GM21528 (cell line): ENCODE results near the gene EXOSC1.
"Not testable (repeated sequence)": the region's sequence is repeated elsewhere in the genome, so short reads cannot be mapped to it uniquely, and the experiment has no call there.

Source experiments
- ATAC-seq: cut with Tn5 transposase; IDR thresholded peaks from one replicate; pipeline ENCODE4 v1.9.1; 2021; ENCODE audit warnings: mild to moderate bottlenecking, moderate library complexity; ENCODE audit not compliant: unreplicated experiment, low FRiP score

Gene EXOSC1

GRCh38 chr10:97459933-97460332 is 14.1 kb upstream of the EXOSC1 start:
- ATAC-seq = no peak

DNA sequence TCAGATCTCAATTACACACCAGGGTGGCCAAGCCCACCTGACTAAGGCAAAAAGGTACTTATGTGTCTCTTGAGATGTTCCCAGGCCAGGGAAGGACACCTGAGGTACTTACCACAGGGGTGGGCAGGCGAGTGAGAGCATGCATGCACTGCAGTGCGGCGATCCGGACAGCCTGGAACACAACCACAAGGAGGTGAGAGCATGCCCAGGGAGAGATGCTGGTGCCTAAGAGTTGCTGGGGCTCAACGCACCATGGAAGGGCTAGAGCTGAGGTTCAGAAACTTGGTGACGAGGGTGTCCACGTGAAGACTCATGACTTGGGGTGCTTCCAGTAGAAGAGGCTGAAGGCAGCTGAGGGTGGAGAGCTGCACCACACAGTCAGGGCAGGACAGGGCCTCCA is 13.3 kb upstream of the EXOSC1 start:
- no peak for ATAC-seq

- ATAC-seq = no peak
These were observed 10.9 kb upstream of the EXOSC1 start for GRCh38 chr10:97456686-97457065.

- no peak for ATAC-seq
These were observed 10.4 kb upstream of the EXOSC1 start for GRCh38 chr10:97456034-97456685.

DNA sequence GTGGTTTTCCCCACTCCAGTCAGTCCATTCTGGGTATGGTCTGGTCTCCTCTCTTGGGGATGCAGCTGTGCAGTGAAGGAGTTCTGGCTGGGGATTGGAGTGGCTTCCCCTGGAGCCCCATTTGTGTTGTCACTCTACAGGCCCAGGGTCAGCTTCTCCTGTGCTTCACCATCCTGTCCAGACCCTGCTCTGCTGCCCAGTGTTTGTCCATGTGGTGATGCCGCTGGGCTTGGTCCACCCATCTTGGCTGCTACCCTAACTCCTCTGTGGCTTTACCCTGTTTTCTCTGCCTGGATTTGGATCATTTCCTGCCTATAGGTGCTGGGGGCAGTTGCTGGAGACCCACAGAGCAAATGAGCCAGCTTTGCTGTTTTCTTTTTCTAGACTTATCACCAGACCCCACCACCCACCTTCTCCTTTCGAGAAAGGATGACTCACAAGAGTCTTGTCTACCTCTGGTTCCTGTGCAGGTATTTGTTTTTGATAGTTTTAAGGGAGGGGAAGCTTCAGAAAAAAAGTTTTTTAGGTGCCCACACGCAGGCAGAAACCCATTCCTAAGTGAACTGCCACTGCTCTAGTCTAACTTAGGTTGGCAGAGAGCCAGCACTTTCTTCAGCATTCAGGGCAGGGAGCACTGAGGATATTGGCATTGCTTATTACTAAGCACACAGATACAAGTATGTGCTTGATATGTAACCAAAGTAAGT is 8.7 kb upstream of the EXOSC1 start:
- no peak for ATAC-seq

DNA sequence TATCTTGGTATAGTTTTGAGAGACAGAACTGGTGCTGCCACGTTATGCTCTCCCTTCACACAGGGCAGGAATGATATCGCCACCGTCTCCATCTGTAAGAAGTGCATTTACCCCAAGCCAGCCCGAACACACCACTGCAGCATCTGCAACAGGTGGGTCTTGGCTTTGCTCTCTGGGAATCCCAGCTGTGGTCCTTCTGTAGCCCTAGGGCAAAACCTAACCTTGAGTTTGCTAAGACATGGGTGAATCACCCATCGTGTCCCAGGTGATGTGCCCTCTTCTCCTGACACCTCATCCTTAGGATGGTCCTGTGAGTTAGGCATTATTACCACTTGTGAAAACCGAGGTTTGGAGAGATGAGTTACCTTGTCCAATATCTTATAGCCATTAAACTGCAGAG is 6.5 kb upstream of the EXOSC1 start:
- no peak for ATAC-seq

- no peak for ATAC-seq
These were observed 5.8 kb upstream of the EXOSC1 start for GRCh38 chr10:97451605-97452004.

GRCh38 chr10:97450828-97451227 is 5.0 kb upstream of the EXOSC1 start:
- ATAC-seq = no peak

GRCh38 chr10:97445357-97445721 is 467 bp downstream of the EXOSC1 start:
- ATAC-seq = peak; percentile 11

- ATAC-seq = no peak
These were observed 1.6 kb downstream of the EXOSC1 start for GRCh38 chr10:97444212-97444611.

DNA sequence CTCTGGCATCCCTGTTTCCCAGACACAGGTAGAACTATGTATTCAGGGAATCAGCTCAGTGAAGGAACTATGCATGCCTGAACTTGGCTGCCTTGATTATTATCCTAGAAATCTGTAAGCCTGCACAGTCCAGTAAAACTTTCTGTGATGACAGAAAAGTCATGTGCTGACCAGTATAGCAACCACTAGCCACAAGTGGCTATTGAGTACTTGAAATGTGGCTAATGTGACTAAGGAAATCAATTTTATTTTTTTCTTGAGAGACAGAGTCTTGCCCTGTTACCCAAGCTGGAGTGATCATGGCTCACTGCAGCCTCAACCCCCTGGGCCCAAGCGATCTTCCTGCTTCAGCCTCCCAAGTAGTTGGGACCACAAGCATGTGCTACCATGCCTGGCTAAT is 3.5 kb downstream of the EXOSC1 start:
- ATAC-seq = no peak

DNA sequence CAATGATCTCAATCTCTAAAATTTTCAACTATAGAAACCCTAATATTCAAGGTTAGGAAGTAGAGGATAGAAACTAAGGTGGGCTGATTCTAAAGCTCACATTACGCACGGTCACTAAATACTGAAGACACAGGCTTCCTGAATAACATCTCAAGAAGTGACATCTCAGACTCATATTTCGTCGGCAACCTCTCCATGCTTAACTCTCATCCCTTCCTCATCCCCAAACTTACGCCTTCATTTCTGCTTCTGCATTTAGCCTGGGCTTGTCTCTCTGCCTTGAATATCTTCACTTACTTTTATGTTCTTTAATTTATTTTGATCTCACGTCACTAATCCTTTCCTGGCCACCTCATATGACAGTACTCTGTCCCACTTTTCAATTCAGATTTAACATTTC is 10.6 kb downstream of the EXOSC1 start:
- no peak for ATAC-seq

- no peak for ATAC-seq
These were observed 11.2 kb downstream of the EXOSC1 start for GRCh38 chr10:97434557-97434956.

DNA sequence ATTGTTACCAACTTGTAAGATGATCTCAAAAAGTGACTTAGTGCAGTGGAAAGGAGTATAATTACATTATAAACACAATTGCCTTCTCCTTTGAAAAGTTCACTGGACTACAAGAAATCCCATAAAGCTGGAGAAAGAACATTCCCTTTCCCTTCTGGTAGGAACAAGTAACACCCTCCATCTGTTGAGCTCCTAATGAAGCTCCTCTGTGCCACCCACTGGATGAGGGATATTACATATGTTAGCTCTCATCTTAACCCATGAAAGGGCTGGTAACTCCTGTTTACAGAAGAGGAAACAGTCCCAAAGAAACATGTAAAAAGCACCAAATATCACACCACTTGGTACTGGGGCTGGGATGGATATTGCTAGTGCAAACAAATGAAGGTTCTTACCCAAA is 11.8 kb downstream of the EXOSC1 start:
- no peak for ATAC-seq

DNA sequence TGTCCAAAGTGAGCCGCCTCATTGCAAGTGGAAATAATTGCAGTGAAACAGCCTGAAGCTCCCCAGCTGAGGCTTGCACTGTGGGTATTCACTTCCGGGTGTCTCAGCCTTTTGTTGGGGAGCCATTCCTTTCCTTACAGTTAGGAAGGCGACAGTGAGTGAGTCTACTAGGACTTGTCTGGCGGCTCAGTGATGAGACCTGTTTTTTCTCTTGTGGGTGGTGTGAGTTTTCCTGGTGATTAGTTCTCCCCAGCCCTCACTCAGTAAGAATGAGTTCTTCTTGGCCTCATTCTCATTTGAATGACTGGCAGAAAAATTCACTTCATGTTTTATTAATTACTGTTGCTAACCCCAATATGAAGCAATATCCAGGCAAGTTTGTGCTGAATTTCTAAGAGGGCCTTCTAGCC is 17.2 kb downstream of the EXOSC1 start:
- ATAC-seq = no peak

- no peak for ATAC-seq
These were observed 18.1 kb downstream of the EXOSC1 start for GRCh38 chr10:97427571-97428179.

- ATAC-seq = no peak
These were observed 18.8 kb downstream of the EXOSC1 start for GRCh38 chr10:97426776-97427570.

- ATAC-seq = peak; percentile 73
These were observed 19.6 kb downstream of the EXOSC1 start, which contains the start of gene PGAM1 for GRCh38 chr10:97425964-97426775. Gene PGAM1, plus strand, starts transcription at chr10:97426191. Its CDS starts 117 bp downstream, at chr10:97426308.

- ATAC-seq = not testable (repeated sequence)
These were observed 22.1 kb downstream of the EXOSC1 start for GRCh38 chr10:97423757-97424098.

DNA sequence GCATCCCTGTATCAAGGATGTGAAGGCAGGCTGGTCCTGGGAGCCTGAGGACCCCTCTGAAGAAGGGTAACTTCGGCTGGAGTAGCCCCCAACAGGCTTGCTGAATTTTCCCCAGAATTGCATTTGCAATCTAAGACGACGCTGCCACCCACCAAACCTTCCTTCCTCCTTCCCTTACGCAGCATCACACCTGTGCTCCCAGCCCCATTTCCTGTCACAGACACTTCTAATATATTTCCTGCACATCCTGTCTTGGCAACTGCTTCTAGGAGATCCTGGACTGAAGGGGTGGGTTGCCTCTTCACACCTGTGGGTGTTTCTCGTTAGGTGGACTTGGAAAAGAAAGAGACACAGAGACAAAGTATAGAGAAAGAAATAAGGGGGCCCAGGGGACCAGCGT is 29.2 kb downstream of the EXOSC1 start:
- no peak for ATAC-seq
